Adipose tissue (tissue), 3 donors: ENCODE results near the gene CCR4. TPM values are rescaled to one million over a fixed set of nuclear protein-coding genes. Genes with fewer than 3 reads are reported as not detected.
"Not testable (repeated sequence)": the region's sequence is repeated elsewhere in the genome, so short reads cannot be mapped to it uniquely, and the experiment has no call there.

Experiments used
- H3K27ac ChIP-seq: one replicate; pipeline ENCODE4 v1.5.1; 2013; ENCODE audit warnings: low read depth, low read length
- WGBS, 3 donors: extraction: QIAGEN DNeasy Blood & Tissue Kit; methylation state at CpG; one replicate each; pipeline ENCODE4 v1.1.7; 2013; 5-methylcytosine and 5-hydroxymethylcytosine counted together
- polyA plus RNA-seq, 3 donors: library from polyadenylated mRNA; stranded (reverse); fragments of 200-250 nt; gene quantifications; one replicate each; pipeline ENCODE4 v1.2.3, GENCODE V29; 2013
- donor health status: healthy with polysubstance abuse.
- donor health status: Bipolar disorder and iron deficiency.
- donor health status: healthy.

CCR4 gene
- under 1 TPM in 2 of 3 donors, not detected in 1; 0.05 to 0.07 TPM for polyA plus RNA-seq

- WGBS, 3 donors, result 20 to 74% (median 26%) methylated on average over 9 of the region's 9 CpGs
- H3K27ac ChIP-seq, result no peak within 1 kb of the TSS
Measured at GRCh38 chr3:32951410-32951811, at the start of gene CCR4. Gene CCR4 (plus strand): TSS chr3:32951644. CDS start chr3:32953423, 1,779 bp downstream.

DNA sequence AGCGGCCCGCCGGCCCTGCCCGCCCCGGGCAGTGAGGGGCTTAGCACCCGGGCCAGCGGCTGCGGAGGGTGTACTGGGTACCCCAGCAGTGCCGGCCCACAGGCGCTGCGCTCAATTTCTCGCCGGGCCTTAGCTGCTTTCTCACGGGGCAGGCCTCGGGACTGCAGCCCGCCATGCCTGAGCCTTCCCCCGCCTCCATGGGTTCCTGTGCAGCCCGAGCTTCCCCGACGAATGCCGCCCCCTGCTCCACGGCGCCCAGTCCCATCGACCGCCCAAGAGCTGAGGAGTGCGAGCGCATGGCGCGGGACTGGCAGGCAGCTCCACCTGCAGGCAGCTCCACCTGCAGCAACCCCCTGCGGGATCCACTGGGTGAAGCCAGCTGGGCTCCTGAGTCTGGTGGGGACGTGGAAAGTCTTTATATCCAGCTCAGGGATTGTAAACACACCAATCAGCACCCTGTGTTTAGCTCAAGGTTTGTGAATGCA lies 48.5 kb upstream of the CCR4 start:
- not testable (repeated sequence) for H3K27ac ChIP-seq
- 25 to 46% (median 34%) methylated on average over 28 to 31 of the region's 31 CpGs for WGBS, 3 donors

- WGBS, 3 donors, result 97 to 98% (median 98%) methylated on average over 10 of the region's 10 CpGs
- no peak overlapping the region for H3K27ac ChIP-seq
Measured at GRCh38 chr3:32903953-32904352, 47.5 kb upstream of the CCR4 start.

- no peak overlapping the region for H3K27ac ChIP-seq
- WGBS, 3 donors, result 91 to 93% (median 92%) methylated on average over 3 of the region's 3 CpGs
Measured at GRCh38 chr3:32909999-32910398, 41.4 kb upstream of the CCR4 start.

DNA sequence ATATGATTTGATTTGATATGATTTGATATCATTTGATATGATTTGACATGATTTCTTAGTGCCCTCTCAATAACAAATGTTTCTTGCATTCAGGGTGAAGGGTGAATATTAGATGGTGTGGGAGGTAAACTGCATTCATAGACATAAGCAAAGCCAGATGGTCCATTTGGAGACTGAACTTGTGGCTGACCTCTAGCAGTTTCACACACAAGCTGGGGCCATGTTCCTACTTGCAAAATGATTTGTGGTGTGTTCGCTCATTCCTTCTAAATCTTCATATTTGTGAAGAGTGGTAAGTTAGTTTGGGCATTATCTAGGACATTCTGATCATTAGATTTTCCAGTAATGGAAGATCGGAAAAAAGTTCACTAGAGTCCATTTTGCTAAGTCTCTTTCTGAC lies 40.5 kb upstream of the CCR4 start:
- no peak overlapping the region for H3K27ac ChIP-seq
- WGBS, 3 donors, result 85 to 95% (median 86%) methylated on average over 2 of the region's 2 CpGs

DNA sequence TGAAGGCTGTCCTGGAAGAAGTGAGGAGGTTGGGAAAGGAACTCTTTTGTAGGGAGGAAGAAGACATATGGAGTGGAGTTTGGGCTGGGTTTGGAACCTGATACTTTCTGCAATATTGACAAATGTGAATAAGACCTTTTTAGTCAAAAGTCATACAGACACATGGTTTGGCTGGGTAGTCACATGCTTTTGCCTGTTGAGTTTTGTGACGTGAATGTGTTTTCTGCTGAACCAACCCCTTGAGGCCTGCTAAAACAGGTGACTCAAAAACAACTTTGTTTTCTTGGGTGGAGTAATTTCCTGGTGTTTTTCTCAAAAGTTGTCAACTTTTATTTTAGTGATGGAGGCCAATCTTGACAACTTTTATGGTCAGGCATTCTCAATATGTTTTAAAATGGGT lies 39.4 kb upstream of the CCR4 start:
- 88 to 95% (median 90%) methylated on average over 1 of the region's 1 CpG for WGBS, 3 donors
- no peak overlapping the region for H3K27ac ChIP-seq

- WGBS, 3 donors, result 47 to 55% (median 49%) methylated on average over 7 of the region's 7 CpGs
Measured at GRCh38 chr3:32913790-32914446, 37.5 kb upstream of the CCR4 start.

DNA sequence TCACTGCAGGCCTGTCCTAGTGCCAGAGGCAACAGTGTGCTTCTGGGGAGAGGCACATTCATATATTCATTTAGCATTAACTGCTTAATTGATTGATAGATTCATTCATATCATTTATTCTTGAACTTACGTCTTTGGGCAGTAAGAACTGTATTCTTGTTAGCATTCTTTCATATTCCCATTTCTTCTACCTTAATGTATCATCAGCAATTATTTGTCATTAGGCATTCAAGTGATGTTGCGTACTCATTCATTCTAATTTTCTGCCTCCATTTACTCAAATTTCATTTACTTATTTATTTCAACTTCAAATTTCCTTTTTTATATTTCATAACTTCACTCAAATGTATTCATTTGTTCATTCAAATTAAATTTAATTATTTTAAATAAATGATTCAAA lies 31.5 kb upstream of the CCR4 start:
- no peak overlapping the region for H3K27ac ChIP-seq
- 81 to 99% (median 94%) methylated on average over 2 of the region's 2 CpGs for WGBS, 3 donors

More at GRCh38 chr3:32913790-32914446, 37.5 kb upstream of the CCR4 start:
- no peak overlapping the region for H3K27ac ChIP-seq

DNA sequence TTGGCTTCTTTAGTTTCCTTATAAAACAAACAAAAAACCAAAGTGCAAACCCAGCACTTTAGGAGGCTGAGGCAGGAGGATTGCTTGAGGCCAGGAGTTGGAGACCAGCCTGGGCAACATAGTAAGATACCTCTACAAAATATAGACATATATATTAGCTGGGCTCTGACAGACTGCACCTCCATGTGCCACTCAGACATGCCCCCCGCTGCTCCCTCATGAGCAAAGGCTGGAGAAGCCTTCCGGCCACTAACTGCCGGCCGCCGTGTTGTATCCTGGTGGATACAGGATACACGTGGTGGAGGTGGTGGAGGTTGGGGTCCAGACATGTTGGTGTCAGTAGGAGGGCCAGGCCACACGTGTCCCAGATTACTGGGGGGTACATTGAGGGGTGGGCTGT lies 29.4 kb upstream of the CCR4 start:
- no peak overlapping the region for H3K27ac ChIP-seq
- 83 to 92% (median 91%) methylated on average over 7 of the region's 7 CpGs for WGBS, 3 donors

- WGBS, 3 donors, result 92 to 97% (median 95%) methylated on average over 3 of the region's 3 CpGs
Measured at GRCh38 chr3:32930161-32930560, 21.3 kb upstream of the CCR4 start.

GRCh38 chr3:32931273-32931672 lies 20.2 kb upstream of the CCR4 start:
- 52 to 90% (median 71%) methylated on average over 2 of the region's 2 CpGs for WGBS, 3 donors

More at GRCh38 chr3:32930161-32930560, 21.3 kb upstream of the CCR4 start:
- no peak overlapping the region for H3K27ac ChIP-seq

DNA sequence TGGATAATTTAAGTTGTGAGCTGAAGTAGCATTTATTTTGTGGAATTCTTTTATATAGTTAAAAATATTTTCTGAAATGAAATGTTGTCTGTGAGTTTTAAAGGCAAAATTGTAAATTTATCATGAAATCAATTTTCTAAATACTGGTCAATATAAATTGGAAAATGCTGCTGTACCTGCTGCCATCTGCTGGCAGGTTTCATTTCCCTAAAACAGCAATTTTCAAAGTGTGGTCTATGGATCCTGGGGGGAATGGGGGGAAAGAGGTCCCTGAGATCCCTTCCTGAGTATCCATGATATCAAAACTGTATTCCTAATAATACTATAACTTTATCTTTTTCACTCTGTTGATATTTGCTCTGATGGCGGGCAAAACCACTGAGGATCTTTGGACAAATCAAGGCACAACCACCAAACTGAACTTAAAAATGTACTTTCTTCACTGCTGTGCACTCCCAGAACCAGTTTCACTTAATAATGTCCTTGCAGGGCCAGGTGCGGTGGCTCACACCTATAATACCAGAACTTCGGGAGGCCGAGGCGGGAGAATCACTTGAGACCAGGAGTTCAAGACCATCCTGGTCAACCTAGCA lies 17.2 kb upstream of the CCR4 start:
- WGBS, 3 donors, result 73 to 81% (median 78%) methylated on average over 5 of the region's 5 CpGs
- no peak overlapping the region for H3K27ac ChIP-seq

More at GRCh38 chr3:32931273-32931672, 20.2 kb upstream of the CCR4 start:
- not testable (repeated sequence) for H3K27ac ChIP-seq

- 41 to 67% (median 47%) methylated on average over 2 of the region's 2 CpGs for WGBS, 3 donors
- no peak overlapping the region for H3K27ac ChIP-seq
Measured at GRCh38 chr3:32937331-32937730, 14.1 kb upstream of the CCR4 start.

GRCh38 chr3:32939531-32940284 lies 11.7 kb upstream of the CCR4 start:
- not testable (repeated sequence) for H3K27ac ChIP-seq
- 92 to 96% (median 94%) methylated on average over 30 to 40 of the region's 40 CpGs for WGBS, 3 donors

GRCh38 chr3:32940726-32941125 lies 10.7 kb upstream of the CCR4 start:
- 79 to 95% (median 89%) methylated on average over 16 of the region's 16 CpGs for WGBS, 3 donors
- no peak overlapping the region for H3K27ac ChIP-seq

DNA sequence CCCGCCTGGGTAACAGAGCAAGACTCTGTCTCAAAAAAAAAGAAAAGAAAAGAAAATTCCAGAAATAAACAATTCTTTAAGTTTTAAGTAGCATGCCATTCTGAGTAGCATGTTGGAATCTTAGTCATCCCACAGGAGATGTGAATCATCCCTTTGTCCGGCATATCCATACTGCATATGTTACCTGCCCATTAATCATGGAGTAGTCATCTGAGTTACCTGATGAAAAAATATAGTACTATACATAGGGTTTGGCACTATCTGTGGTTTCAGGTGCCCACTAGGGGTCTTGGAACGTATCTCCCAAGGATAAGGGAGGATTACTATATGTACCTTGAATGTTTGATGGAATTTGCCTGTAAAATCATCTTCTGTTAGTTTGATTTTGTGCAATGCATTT lies 6.3 kb upstream of the CCR4 start:
- H3K27ac ChIP-seq, result no peak overlapping the region
- 80 to 85% (median 81%) methylated on average over 3 of the region's 3 CpGs for WGBS, 3 donors

DNA sequence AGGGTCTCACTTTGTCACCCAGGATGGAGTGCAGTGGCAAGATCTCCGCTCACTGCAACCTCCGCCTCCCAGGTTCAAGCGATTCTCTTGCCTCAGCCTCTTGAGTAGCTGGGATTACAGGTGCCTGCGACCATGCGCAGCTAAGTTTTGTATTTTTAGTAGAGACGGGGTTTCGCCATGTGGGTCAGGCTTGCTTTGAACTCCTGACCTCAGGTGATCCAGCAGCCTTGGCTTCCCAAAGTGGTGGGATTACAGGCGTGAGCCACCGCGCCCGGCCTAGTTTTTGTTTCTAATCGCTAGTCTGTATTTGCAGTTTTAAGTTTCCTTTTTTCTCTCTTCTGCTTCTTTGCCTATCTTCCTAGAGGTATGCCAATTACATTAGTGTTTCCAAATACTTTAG lies 5.8 kb upstream of the CCR4 start:
- WGBS, 3 donors, result 96 to 97% (median 96%) methylated on average over 10 to 12 of the region's 12 CpGs
- H3K27ac ChIP-seq, result not testable (repeated sequence)

- H3K27ac ChIP-seq, result no peak overlapping the region
- 79 to 81% (median 81%) methylated on average over 5 of the region's 5 CpGs for WGBS, 3 donors
Measured at GRCh38 chr3:32946973-32947788, 4.3 kb upstream of the CCR4 start.
